ENCODE data around the gene ATP1A1. TPM values are rescaled to one million over a fixed set of nuclear protein-coding genes. Genes with fewer than 3 reads are reported as not detected.
A peak's percentile ranks its signal among the peaks of the same experiment; 100 is the strongest.

The ATP1A1 gene
- total and polyA plus RNA-seq, 9 of the 15 experiments (the other 6 are each of a cell fraction or from before 2014, with no cell fraction given): 99.3 to 513 (median 234) TPM

DNA sequence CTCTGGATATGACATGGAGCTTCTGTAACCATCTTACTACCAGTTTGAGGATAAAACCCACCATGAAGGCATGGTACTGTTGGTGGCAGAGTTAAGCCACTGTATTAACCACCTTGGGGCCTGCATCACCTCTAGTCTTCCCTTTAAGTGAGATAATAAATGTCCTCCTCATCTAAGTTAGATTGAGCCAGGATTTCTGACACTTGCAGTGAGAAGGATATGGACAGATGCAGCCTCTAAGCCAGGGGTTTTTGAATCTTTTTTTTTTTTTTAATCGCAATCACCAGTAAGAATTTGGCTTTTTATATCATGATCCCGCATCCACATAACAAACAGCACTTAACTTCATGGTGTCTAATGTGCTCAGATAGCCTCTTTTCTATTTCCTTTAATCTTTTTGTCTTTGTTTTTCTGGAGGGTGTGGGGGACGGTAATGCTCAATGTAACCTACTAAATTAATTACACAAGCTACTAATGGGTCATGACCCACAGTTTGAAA is 42.2 kb downstream of the ATP1A1 start (continued):
- TF ChIP-seq, protein P1, sequence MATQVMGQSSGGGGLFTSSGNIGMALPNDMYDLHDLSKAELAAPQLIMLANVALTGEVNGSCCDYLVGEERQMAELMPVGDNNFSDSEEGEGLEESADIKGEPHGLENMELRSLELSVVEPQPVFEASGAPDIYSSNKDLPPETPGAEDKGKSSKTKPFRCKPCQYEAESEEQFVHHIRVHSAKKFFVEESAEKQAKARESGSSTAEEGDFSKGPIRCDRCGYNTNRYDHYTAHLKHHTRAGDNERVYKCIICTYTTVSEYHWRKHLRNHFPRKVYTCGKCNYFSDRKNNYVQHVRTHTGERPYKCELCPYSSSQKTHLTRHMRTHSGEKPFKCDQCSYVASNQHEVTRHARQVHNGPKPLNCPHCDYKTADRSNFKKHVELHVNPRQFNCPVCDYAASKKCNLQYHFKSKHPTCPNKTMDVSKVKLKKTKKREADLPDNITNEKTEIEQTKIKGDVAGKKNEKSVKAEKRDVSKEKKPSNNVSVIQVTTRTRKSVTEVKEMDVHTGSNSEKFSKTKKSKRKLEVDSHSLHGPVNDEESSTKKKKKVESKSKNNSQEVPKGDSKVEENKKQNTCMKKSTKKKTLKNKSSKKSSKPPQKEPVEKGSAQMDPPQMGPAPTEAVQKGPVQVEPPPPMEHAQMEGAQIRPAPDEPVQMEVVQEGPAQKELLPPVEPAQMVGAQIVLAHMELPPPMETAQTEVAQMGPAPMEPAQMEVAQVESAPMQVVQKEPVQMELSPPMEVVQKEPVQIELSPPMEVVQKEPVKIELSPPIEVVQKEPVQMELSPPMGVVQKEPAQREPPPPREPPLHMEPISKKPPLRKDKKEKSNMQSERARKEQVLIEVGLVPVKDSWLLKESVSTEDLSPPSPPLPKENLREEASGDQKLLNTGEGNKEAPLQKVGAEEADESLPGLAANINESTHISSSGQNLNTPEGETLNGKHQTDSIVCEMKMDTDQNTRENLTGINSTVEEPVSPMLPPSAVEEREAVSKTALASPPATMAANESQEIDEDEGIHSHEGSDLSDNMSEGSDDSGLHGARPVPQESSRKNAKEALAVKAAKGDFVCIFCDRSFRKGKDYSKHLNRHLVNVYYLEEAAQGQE (IDR thresholded peaks at IDR 0.05; ENCODE audit: borderline replicate concordance): peak; percentile 6; the same call in 1 of the 2 replicates
- TF ChIP-seq, protein P1 (CRISPR knock-in tag; IDR thresholded peaks at IDR 0.05; ENCODE audit: low read depth): no peak
- TF ChIP-seq ARID1B (IDR thresholded peaks at IDR 0.05): no peak
- TF ChIP-seq KAT7 (CRISPR knock-in tag; IDR thresholded peaks at IDR 0.05; ENCODE audit: borderline replicate concordance): no peak; the same call in 1 of the 2 replicates
- no peak for TF ChIP-seq EP300 (IDR thresholded peaks at IDR 0.05; ENCODE audit: low read length)
- no peak; the same call in 1 of the 2 replicates for TF ChIP-seq TRIM28 (IDR thresholded peaks at IDR 0.05)
- peak; percentile 21 for TF ChIP-seq PHF20 (IDR thresholded peaks at IDR 0.05; ENCODE audit: partially characterized antibody)
- TF ChIP-seq, protein P2, sequence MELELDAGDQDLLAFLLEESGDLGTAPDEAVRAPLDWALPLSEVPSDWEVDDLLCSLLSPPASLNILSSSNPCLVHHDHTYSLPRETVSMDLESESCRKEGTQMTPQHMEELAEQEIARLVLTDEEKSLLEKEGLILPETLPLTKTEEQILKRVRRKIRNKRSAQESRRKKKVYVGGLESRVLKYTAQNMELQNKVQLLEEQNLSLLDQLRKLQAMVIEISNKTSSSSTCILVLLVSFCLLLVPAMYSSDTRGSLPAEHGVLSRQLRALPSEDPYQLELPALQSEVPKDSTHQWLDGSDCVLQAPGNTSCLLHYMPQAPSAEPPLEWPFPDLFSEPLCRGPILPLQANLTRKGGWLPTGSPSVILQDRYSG (tag; conservative IDR thresholded peaks at IDR 0.05; ENCODE audit: low read depth): 0 out of 2 replicates have a peak, but pooled peaks have one; percentile 37
- TF ChIP-seq MIER1 (IDR thresholded peaks at IDR 0.05; ENCODE audit: low read depth): 0 out of 2 replicates have a peak, but pooled peaks have one; percentile 34
- TF ChIP-seq, protein P3, sequence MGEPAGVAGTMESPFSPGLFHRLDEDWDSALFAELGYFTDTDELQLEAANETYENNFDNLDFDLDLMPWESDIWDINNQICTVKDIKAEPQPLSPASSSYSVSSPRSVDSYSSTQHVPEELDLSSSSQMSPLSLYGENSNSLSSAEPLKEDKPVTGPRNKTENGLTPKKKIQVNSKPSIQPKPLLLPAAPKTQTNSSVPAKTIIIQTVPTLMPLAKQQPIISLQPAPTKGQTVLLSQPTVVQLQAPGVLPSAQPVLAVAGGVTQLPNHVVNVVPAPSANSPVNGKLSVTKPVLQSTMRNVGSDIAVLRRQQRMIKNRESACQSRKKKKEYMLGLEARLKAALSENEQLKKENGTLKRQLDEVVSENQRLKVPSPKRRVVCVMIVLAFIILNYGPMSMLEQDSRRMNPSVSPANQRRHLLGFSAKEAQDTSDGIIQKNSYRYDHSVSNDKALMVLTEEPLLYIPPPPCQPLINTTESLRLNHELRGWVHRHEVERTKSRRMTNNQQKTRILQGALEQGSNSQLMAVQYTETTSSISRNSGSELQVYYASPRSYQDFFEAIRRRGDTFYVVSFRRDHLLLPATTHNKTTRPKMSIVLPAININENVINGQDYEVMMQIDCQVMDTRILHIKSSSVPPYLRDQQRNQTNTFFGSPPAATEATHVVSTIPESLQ (CRISPR knock-in tag; IDR thresholded peaks at IDR 0.05): no peak
- TF ChIP-seq ZNF24 (IDR thresholded peaks at IDR 0.05): no peak
- TF ChIP-seq ELF2 (CRISPR knock-in tag; IDR thresholded peaks at IDR 0.05): no peak
- 0 out of 2 replicates have a peak, but pooled peaks have one; percentile 3 for TF ChIP-seq ZC3H11A (IDR thresholded peaks at IDR 0.05; ENCODE audit: low read depth, low read length)
- no peak for TF ChIP-seq LCOR (CRISPR knock-in tag; IDR thresholded peaks at IDR 0.05)
- peak; percentile 46; the same call in 1 of the 2 replicates for TF ChIP-seq NFRKB (IDR thresholded peaks at IDR 0.05; ENCODE audit: low read depth)
- TF ChIP-seq, protein P4, sequence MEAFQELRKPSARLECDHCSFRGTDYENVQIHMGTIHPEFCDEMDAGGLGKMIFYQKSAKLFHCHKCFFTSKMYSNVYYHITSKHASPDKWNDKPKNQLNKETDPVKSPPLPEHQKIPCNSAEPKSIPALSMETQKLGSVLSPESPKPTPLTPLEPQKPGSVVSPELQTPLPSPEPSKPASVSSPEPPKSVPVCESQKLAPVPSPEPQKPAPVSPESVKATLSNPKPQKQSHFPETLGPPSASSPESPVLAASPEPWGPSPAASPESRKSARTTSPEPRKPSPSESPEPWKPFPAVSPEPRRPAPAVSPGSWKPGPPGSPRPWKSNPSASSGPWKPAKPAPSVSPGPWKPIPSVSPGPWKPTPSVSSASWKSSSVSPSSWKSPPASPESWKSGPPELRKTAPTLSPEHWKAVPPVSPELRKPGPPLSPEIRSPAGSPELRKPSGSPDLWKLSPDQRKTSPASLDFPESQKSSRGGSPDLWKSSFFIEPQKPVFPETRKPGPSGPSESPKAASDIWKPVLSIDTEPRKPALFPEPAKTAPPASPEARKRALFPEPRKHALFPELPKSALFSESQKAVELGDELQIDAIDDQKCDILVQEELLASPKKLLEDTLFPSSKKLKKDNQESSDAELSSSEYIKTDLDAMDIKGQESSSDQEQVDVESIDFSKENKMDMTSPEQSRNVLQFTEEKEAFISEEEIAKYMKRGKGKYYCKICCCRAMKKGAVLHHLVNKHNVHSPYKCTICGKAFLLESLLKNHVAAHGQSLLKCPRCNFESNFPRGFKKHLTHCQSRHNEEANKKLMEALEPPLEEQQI (IDR thresholded peaks at IDR 0.05): no peak
